ENCODE results near the gene IDH3G.

DNA sequence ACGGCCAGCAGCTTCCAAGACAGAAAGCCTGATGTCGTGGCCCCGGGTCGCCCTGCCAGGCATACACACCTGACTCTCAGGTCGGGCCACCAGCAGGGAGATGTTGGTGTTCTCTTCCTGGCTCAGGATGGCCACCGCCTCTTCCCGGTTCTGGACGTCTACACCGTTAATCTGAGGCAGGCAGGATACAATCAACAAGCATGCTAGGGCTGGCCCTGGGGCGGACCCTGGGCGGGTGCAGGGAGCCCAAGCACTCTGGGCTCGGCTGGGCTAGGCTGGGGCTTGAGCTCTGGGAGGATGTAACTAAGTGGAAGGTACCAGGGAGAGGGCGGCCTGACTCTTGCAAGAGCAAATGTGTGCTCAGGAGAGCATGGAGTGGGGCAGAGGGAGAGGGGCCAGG lies 11.3 kb upstream of the IDH3G start:
- TF ChIP-seq, protein P1, sequence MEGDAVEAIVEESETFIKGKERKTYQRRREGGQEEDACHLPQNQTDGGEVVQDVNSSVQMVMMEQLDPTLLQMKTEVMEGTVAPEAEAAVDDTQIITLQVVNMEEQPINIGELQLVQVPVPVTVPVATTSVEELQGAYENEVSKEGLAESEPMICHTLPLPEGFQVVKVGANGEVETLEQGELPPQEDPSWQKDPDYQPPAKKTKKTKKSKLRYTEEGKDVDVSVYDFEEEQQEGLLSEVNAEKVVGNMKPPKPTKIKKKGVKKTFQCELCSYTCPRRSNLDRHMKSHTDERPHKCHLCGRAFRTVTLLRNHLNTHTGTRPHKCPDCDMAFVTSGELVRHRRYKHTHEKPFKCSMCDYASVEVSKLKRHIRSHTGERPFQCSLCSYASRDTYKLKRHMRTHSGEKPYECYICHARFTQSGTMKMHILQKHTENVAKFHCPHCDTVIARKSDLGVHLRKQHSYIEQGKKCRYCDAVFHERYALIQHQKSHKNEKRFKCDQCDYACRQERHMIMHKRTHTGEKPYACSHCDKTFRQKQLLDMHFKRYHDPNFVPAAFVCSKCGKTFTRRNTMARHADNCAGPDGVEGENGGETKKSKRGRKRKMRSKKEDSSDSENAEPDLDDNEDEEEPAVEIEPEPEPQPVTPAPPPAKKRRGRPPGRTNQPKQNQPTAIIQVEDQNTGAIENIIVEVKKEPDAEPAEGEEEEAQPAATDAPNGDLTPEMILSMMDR (IDR thresholded peaks at IDR 0.05; ENCODE audit: low read depth, low read length, missing input control) = no peak
- TF ChIP-seq, protein P2, sequence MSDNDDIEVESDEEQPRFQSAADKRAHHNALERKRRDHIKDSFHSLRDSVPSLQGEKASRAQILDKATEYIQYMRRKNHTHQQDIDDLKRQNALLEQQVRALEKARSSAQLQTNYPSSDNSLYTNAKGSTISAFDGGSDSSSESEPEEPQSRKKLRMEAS (IDR thresholded peaks at IDR 0.05) = no peak
- TF ChIP-seq TAF1 (conservative IDR thresholded peaks at IDR 0.05) (no peak), JUND (IDR thresholded peaks at IDR 0.05) (no peak), GABPA (IDR thresholded peaks at IDR 0.05 in 1 of 2, conservative IDR thresholded peaks at IDR 0.05 in 1 of 2) (no peak)
- TF ChIP-seq, protein P3, sequence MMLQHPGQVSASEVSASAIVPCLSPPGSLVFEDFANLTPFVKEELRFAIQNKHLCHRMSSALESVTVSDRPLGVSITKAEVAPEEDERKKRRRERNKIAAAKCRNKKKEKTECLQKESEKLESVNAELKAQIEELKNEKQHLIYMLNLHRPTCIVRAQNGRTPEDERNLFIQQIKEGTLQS (IDR thresholded peaks at IDR 0.05) = no peak
